ENCODE data around the gene GNS. TPM values are rescaled to one million over a fixed set of nuclear protein-coding genes. Genes with fewer than 3 reads are reported as not detected.

Gene GNS
- total RNA-seq, 1 experiment from 2014 or later: 54.7 TPM

GRCh38 chr12:64740646-64741045, 18.6 kb downstream of the GNS start:
- Mint-ChIP-seq H3K27me3 (ENCODE audit: insufficient read depth, unreplicated experiment) (no peaks in the 10 kb centered on the region), H3K27ac (ENCODE audit: low read depth, unreplicated experiment) (no peak overlapping the region), H3K4me3 (ENCODE audit: unreplicated experiment) (no peak overlapping the region), H3K4me1 (ENCODE audit: insufficient read depth, unreplicated experiment) (peaks cover 16% of the 10 kb centered on the region), H3K36me3 (ENCODE audit: insufficient read depth, unreplicated experiment) (peaks cover 79% of the 10 kb centered on the region), H3K9me3 (ENCODE audit: unreplicated experiment) (no peaks in the 10 kb centered on the region)
- DNase-seq (ENCODE audit: unreplicated experiment): no peak
- POLR2A ChIA-PET: no interaction called here
- BruUV-seq (replicated peaks): no TSS peak
- TF ChIP-seq CTCF (IDR thresholded peaks at IDR 0.05; ENCODE audit: unreplicated experiment): no peak
- CTCF ChIA-PET: interaction anchor here (0.6 to 1.3 kb wide), 2 partner anchors 41 to 191 kb away, joined by 3 to 4 read pairs; no protein-coding TSS in a partner anchor
- intact Hi-C loops (cut with micrococcal nuclease): no loop called here

GRCh38 chr12:64739778-64740177, 19.4 kb downstream of the GNS start:
- no peaks in the 10 kb centered on the region for H3K27me3 Mint-ChIP-seq (ENCODE audit: insufficient read depth, unreplicated experiment)
- no peak overlapping the region for H3K27ac Mint-ChIP-seq (ENCODE audit: low read depth, unreplicated experiment)
- H3K36me3 Mint-ChIP-seq (ENCODE audit: insufficient read depth, unreplicated experiment): peaks cover 79% of the 10 kb centered on the region
- no TSS peak for BruUV-seq (replicated peaks)
- no peak overlapping the region for H3K4me3 Mint-ChIP-seq (ENCODE audit: unreplicated experiment)
- TF ChIP-seq CTCF (IDR thresholded peaks at IDR 0.05; ENCODE audit: unreplicated experiment): no peak
- CTCF ChIA-PET: interaction anchor here (0.6 to 1.5 kb wide), 5 partner anchors 42 to 308 kb away, joined by 3 to 6 read pairs (median 4); no protein-coding TSS in a partner anchor
- H3K4me1 Mint-ChIP-seq (ENCODE audit: insufficient read depth, unreplicated experiment): peaks cover 16% of the 10 kb centered on the region
- intact Hi-C loops (cut with micrococcal nuclease): no loop called here
- H3K9me3 Mint-ChIP-seq (ENCODE audit: unreplicated experiment): no peaks in the 10 kb centered on the region
- peak; percentile 26 for DNase-seq (ENCODE audit: unreplicated experiment)
- POLR2A ChIA-PET: no interaction called here

- no peak for TF ChIP-seq CTCF (IDR thresholded peaks at IDR 0.05; ENCODE audit: unreplicated experiment)
- intact Hi-C loops (cut with micrococcal nuclease): no loop called here
- ChIA-PET POLR2A (interaction anchor here (0.7 to 1.7 kb wide), 4 partner anchors 22 to 179 kb away, joined by 3 to 12 read pairs (median 4); partner anchors contain the start of gene GNS), CTCF (interaction anchor here (0.6 kb wide), 1 partner anchor 68 kb away, joined by 6 read pairs; no protein-coding TSS in a partner anchor)
- Mint-ChIP-seq H3K9me3 (ENCODE audit: unreplicated experiment) (no peaks in the 10 kb centered on the region), H3K4me1 (ENCODE audit: insufficient read depth, unreplicated experiment) (peaks cover 23% of the 10 kb centered on the region), H3K27ac (ENCODE audit: low read depth, unreplicated experiment) (peak overlapping the region; percentile 16), H3K27me3 (ENCODE audit: insufficient read depth, unreplicated experiment) (no peaks in the 10 kb centered on the region), H3K4me3 (ENCODE audit: unreplicated experiment) (no peak overlapping the region), H3K36me3 (ENCODE audit: insufficient read depth, unreplicated experiment) (peaks cover 82% of the 10 kb centered on the region)
- BruUV-seq (replicated peaks): no TSS peak
- peak; percentile 18 for DNase-seq (ENCODE audit: unreplicated experiment)
These were observed 21.7 kb downstream of the GNS start for GRCh38 chr12:64737539-64737938.

- BruUV-seq (replicated peaks): no TSS peak
- CTCF ChIA-PET: interaction anchor here (0.7 kb wide), 1 partner anchor 187 kb away, joined by 3 read pairs; no protein-coding TSS in a partner anchor
- Mint-ChIP-seq H3K9me3 (ENCODE audit: unreplicated experiment) (no peaks in the 10 kb centered on the region), H3K4me3 (ENCODE audit: unreplicated experiment) (no peak overlapping the region), H3K4me1 (ENCODE audit: insufficient read depth, unreplicated experiment) (peaks cover 23% of the 10 kb centered on the region), H3K27ac (ENCODE audit: low read depth, unreplicated experiment) (no peak overlapping the region), H3K36me3 (ENCODE audit: insufficient read depth, unreplicated experiment) (peaks cover 80% of the 10 kb centered on the region), H3K27me3 (ENCODE audit: insufficient read depth, unreplicated experiment) (no peaks in the 10 kb centered on the region)
- no peak for TF ChIP-seq CTCF (IDR thresholded peaks at IDR 0.05; ENCODE audit: unreplicated experiment)
- DNase-seq (ENCODE audit: unreplicated experiment): no peak
- intact Hi-C loops (cut with micrococcal nuclease): no loop called here
- POLR2A ChIA-PET: interaction anchor here (0.5 to 1.7 kb wide), 5 partner anchors 22 to 1144 kb away, joined by 3 to 12 read pairs (median 3); partner anchors contain the start of gene GNS
These were observed 22.4 kb downstream of the GNS start for GRCh38 chr12:64736771-64737170.

Measured in MCF 10A (cell line).